H1 (cell line): ENCODE measurements around the gene HMOX2. TPM values are rescaled to one million over a fixed set of nuclear protein-coding genes. Genes with fewer than 3 reads are reported as not detected.

Experiments used
- CTCF ChIA-PET: fragments of 300-600 bp; sonication (Branson Sonifier 250); formaldehyde crosslinking; loops from one replicate; lab custom pipeline; 2021; ENCODE audit not compliant: partially characterized antibody; lab: Charles Lee
- POLR2A ChIA-PET: fragments of 300-600 bp; sonication (Branson Sonifier 250); formaldehyde crosslinking; loops from one replicate; lab custom pipeline; 2021; ENCODE audit warnings: inconsistent platforms; ENCODE audit not compliant: partially characterized antibody; lab: Charles Lee
- DNase-seq, 2 experiments: peaks; one replicate each; pipeline versions ENCODE4 v3.0.0 to v3.0.0-alpha.2; 2010 to 2022; ENCODE audit warnings: low spot score in 2 of 2, low read depth in 1 of 2, mixed read lengths in 1 of 2
- FAIRE-seq: peaks from 2 replicates; lab custom pipeline; 2011; peaks lifted over from hg19 to GRCh38; lab: Jason Lieb, UNC
- H2AFZ ChIP-seq: 2 replicates; pipeline ENCODE4 v1.8.1; 2012; ENCODE audit warnings: low read length, inconsistent platforms
- H2AK5ac ChIP-seq: 2 replicates; pipeline ENCODE4 v1.6.1; 2013; ENCODE audit warnings: low read depth, low read length
- H2BK120ac ChIP-seq: replicated peaks from 2 replicates; pipeline ENCODE3; 2013; ENCODE audit warnings: low read depth, low read length, inconsistent platforms
- H2BK12ac ChIP-seq: 2 replicates; pipeline ENCODE4 v1.6.1; 2013; ENCODE audit warnings: low read depth, low read length
- H2BK15ac ChIP-seq: 2 replicates; pipeline ENCODE4 v1.6.1; 2013; ENCODE audit warnings: low read length
- H2BK20ac ChIP-seq: 2 replicates; pipeline ENCODE4 v1.6.1; 2013; ENCODE audit warnings: low read length
- H2BK5ac ChIP-seq: 2 replicates; pipeline ENCODE4 v1.6.1; 2013; ENCODE audit warnings: low read depth, low read length
- H3K14ac ChIP-seq: 2 replicates; pipeline ENCODE4 v1.6.1; 2013; ENCODE audit warnings: inconsistent platforms; ENCODE audit not compliant: insufficient read length
- H3K18ac ChIP-seq: 2 replicates; pipeline ENCODE4 v1.6.1; 2013; ENCODE audit warnings: low read length; ENCODE audit errors: extremely low read depth
- H3K23ac ChIP-seq: 2 replicates; pipeline ENCODE4 v1.6.1; 2013; ENCODE audit warnings: inconsistent platforms; ENCODE audit not compliant: insufficient read length
- H3K23me2 ChIP-seq: 2 replicates; pipeline ENCODE4 v1.6.1; 2013; ENCODE audit warnings: low read depth, low read length
- H3K27ac ChIP-seq: 2 replicates; pipeline ENCODE4 v1.6.1; 2011; ENCODE audit warnings: low read depth, low read length, inconsistent platforms
- H3K27me3 ChIP-seq, 4 experiments: replicated peaks in 1 of 4; 1 replicate in 1 of 4; 2 replicates in 3 of 4; pipeline versions ENCODE4 v1.6.1 to v1.8.1; 2011 to 2013; ENCODE audit warnings: low read length in 3 of 4, mild to moderate bottlenecking in 3 of 4, inconsistent platforms in 2 of 4, mixed read lengths in 2 of 4, moderate library complexity in 1 of 4; ENCODE audit not compliant: control insufficient read depth in 3 of 4, insufficient read depth in 3 of 4; ENCODE audit errors: extremely low read depth in 1 of 4
- H3K36me3 ChIP-seq, 4 experiments: 2 replicates each; pipeline versions ENCODE4 v1.6.1 to v1.8.1; 2011 to 2013; ENCODE audit warnings: mild to moderate bottlenecking in 4 of 4, low read length in 3 of 4, moderate library complexity in 2 of 4, control low read depth in 1 of 4, inconsistent platforms in 1 of 4; ENCODE audit not compliant: insufficient read depth in 4 of 4, control insufficient read depth in 2 of 4
- H3K4ac ChIP-seq: replicated peaks from 2 replicates; pipeline ENCODE3; 2013; ENCODE audit warnings: low read length, low read depth, mixed read lengths, inconsistent platforms; ENCODE audit not compliant: insufficient read length
- H3K4me1 ChIP-seq, 4 experiments: replicated peaks in 1 of 4; 1 replicate in 1 of 4; 2 replicates in 3 of 4; pipeline versions ENCODE4 v1.6.1 to v1.8.1; 2011 to 2013; ENCODE audit warnings: low read length in 3 of 4, inconsistent platforms in 2 of 4, mixed read lengths in 1 of 4; ENCODE audit not compliant: insufficient read depth in 4 of 4, control insufficient read depth in 3 of 4
- H3K4me2 ChIP-seq, 2 experiments: 2 replicates each; pipeline versions ENCODE4 v1.6.1 to v1.8.1; 2011 to 2013; ENCODE audit warnings: low read depth in 2 of 2, low read length in 2 of 2, control low read depth in 1 of 2, inconsistent platforms in 1 of 2, mild to moderate bottlenecking in 1 of 2; ENCODE audit not compliant: insufficient read depth in 1 of 2
- H3K4me3 ChIP-seq, 4 experiments: fragments of 200-600, 300-600 bp in 1 of 4; sonication (generic), shearing (Covaris generic), sonication (Bioruptor Twin) in 1 of 4; 2 replicates each; pipeline versions ENCODE4 v1.5.1 to v1.8.1; 2011 to 2016; ENCODE audit warnings: low read length in 4 of 4, low read depth in 3 of 4, control low read depth in 2 of 4, inconsistent platforms in 2 of 4, mild to moderate bottlenecking in 2 of 4, mixed read lengths in 1 of 4, moderate library complexity in 1 of 4; ENCODE audit not compliant: insufficient read depth in 2 of 4; ENCODE audit errors: extremely low read depth in 1 of 4
- H3K56ac ChIP-seq: replicated peaks from 2 replicates; pipeline ENCODE3; 2013; ENCODE audit warnings: low read depth, mild to moderate bottlenecking, mixed read lengths, low read length, inconsistent platforms; ENCODE audit not compliant: insufficient read length
- H3K79me1 ChIP-seq: 2 replicates; pipeline ENCODE4 v1.6.1; 2013; ENCODE audit warnings: low read depth, low read length, control low read depth
- H3K79me2 ChIP-seq, 2 experiments: 2 replicates each; pipeline versions ENCODE4 v1.6.1 to v1.8.1; 2012 to 2013; ENCODE audit warnings: low read length in 2 of 2, mild to moderate bottlenecking in 2 of 2, inconsistent platforms in 1 of 2; ENCODE audit not compliant: insufficient read depth in 2 of 2, control insufficient read depth in 1 of 2
- H3K9ac ChIP-seq, 4 experiments: replicated peaks in 1 of 4; 1 replicate in 1 of 4; 2 replicates in 3 of 4; pipeline versions ENCODE4 v1.6.1 to v1.8.1; 2011 to 2013; ENCODE audit warnings: low read depth in 3 of 4, low read length in 3 of 4, control low read depth in 2 of 4, mild to moderate bottlenecking in 2 of 4, moderate library complexity in 2 of 4, inconsistent platforms in 1 of 4; ENCODE audit errors: extremely low read depth in 1 of 4
- H3K9me3 ChIP-seq, 2 experiments: 2 replicates each; pipeline versions ENCODE4 v1.6.1 to v1.8.1; 2012 to 2013; ENCODE audit warnings: mild to moderate bottlenecking in 2 of 2, moderate library complexity in 2 of 2, control low read depth in 1 of 2, inconsistent platforms in 1 of 2, low read depth in 1 of 2, low read length in 1 of 2, mixed read lengths in 1 of 2; ENCODE audit not compliant: insufficient read depth in 2 of 2
- H4K20me1 ChIP-seq, 2 experiments: replicated peaks in 1 of 2; 2 replicates each; pipeline versions ENCODE3 to v1.8.1; 2011 to 2013; ENCODE audit warnings: inconsistent platforms in 2 of 2, low read length in 2 of 2, mild to moderate bottlenecking in 1 of 2; ENCODE audit not compliant: insufficient read depth in 2 of 2, control insufficient read depth in 1 of 2
- H4K5ac ChIP-seq: 2 replicates; pipeline ENCODE4 v1.6.1; 2013; ENCODE audit warnings: low read length, low read depth, mixed read lengths, inconsistent platforms; ENCODE audit not compliant: insufficient read length
- H4K8ac ChIP-seq: 2 replicates; pipeline ENCODE4 v1.8.0; 2013; ENCODE audit warnings: mild to moderate bottlenecking, moderate library complexity, low read length, inconsistent platforms; ENCODE audit not compliant: insufficient read depth; ENCODE audit errors: extremely low read depth
- H4K91ac ChIP-seq: replicated peaks from 2 replicates; pipeline ENCODE3; 2013; ENCODE audit warnings: low read length, mixed read lengths, inconsistent platforms; ENCODE audit not compliant: insufficient read length
- BRCA1 ChIP-seq: IDR thresholded peaks from 2 replicates; pipeline ENCODE4 v1.6.1; 2012; ENCODE audit warnings: low read depth, low read length, improper control_type of control experiment
- EP300 ChIP-seq, 2 experiments: IDR thresholded peaks; 1 replicate in 1 of 2; 2 replicates in 1 of 2; pipeline ENCODE4 v1.6.1; 2011 to 2012; ENCODE audit warnings: low read depth in 2 of 2, low read length in 2 of 2, mild to moderate bottlenecking in 2 of 2, borderline replicate concordance in 1 of 2, inconsistent platforms in 1 of 2, moderate library complexity in 1 of 2
- WGBS, 2 experiments: shearing (Covaris generic) in 1 of 2; methylation state at CpG; one replicate each; pipeline versions ENCODE4 v1.1.6 to v1.1.7; 2013 to 2015; ENCODE audit warnings: low lambda C conversion rate in 2 of 2, mixed read lengths in 2 of 2, inconsistent platforms in 1 of 2, low coverage in 1 of 2, missing lambda C conversion rate in 1 of 2; ENCODE audit not compliant: insufficient replicate concordance in 2 of 2, insufficient coverage in 1 of 2, insufficient read length in 1 of 2; ENCODE audit errors: extremely low coverage in 1 of 2, missing lambda C conversion rate in 1 of 2; 5-methylcytosine and 5-hydroxymethylcytosine counted together
- polyA plus RNA-seq, 7 experiments: library from polyadenylated mRNA; depleted of rRNA in 3 of 7; stranded (reverse) in 5 of 7; unstranded in 2 of 7; fragments of >200 nt in 5 of 7; fragments of 200-250 nt in 2 of 7; gene quantifications; 1 replicate in 5 of 7; 2 replicates in 1 of 7; 4 replicates in 1 of 7; pipeline versions ENCODE4 v1.2.1 to v1.2.3, GENCODE V29; 2011 to 2013; ENCODE audit warnings: missing spikeins in 2 of 7, mixed read lengths in 2 of 7
- total RNA-seq: library from RNA; stranded (reverse); fragmentation: NEBNext Ultra II Directional; extraction: Animal tissue kit (Norgen Biotek cat#: 25700); gene quantifications from 2 replicates; pipeline ENCODE4 v1.2.1, GENCODE V29; 2021
- TF ChIP-seq, protein P1 (sequence below): IDR thresholded peaks from 2 replicates; pipeline ENCODE4 v1.6.1; 2012; ENCODE audit warnings: inconsistent platforms

Gene HMOX2
- total and polyA plus RNA-seq, 2 of the 8 experiments (the other 6 are each of a cell fraction or from before 2014, with no cell fraction given): 36.5 to 48.4 TPM

DNA sequence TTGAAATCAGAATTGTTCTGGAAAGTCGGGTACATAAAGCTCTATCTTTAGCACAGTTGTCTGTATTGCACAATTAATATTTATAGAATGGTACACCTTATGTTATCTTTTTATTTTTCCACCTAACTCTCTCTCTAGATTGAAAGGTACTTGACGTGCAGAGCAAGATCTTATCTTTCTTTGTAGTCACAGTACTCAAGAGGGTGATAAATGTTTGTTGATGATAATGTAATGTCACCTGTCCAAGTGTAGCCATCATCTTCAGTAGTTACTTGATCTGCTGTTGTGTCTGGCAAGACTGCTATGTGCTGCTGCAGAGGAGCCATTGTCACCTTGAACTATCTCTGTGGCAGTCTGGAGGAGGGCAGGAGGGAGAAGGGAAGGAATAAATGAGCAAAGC, 5.3 kb downstream of the HMOX2 start:
- Histone ChIP-seq H3K79me2 (peaks cover 0 to 6% of the 10 kb centered on the region in 2 experiments; a peak in 2 of 4 replicates), H4K5ac (no peak overlapping the region), H2BK5ac (no peak overlapping the region), H3K18ac (no peak overlapping the region), H3K36me3 (0 out of 8 replicates have a peak, but pooled peaks cover 0 to 3% (median 0%) of the 10 kb centered on the region in 4 experiments), H4K8ac (no peak overlapping the region), H3K27ac (no peak overlapping the region), H3K4ac (no peak overlapping the region), H4K91ac (no peak overlapping the region), H3K9me3 (no peaks in the 10 kb centered on the region), H2AFZ (no peak overlapping the region), H2BK20ac (no peak overlapping the region), H3K4me2 (no peak overlapping the region), H3K79me1 (0 out of 2 replicates have a peak, but pooled peaks cover 2% of the 10 kb centered on the region), H2BK120ac (no peak overlapping the region)
- POLR2A ChIA-PET: interaction anchor here (0.9 kb wide), 1 partner anchor 116 kb away, joined by 3 read pairs; no protein-coding TSS in a partner anchor
- CTCF ChIA-PET: interaction anchor here (1.8 kb wide), 1 partner anchor 67 kb away, joined by 5 read pairs; no protein-coding TSS in a partner anchor
- DNase-seq: no peak
- TF ChIP-seq, protein P1, sequence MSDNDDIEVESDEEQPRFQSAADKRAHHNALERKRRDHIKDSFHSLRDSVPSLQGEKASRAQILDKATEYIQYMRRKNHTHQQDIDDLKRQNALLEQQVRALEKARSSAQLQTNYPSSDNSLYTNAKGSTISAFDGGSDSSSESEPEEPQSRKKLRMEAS: no peak
- no peak for TF ChIP-seq EP300 (IDR thresholded peaks at IDR 0.05; ENCODE audit: borderline replicate concordance in 1 of 2, low read depth in 2 of 2, low read length in 2 of 2)
- TF ChIP-seq BRCA1: no peak
- TF ChIP-seq, all 59 proteins: peak for 0
- Histone ChIP-seq H3K4me3 (no peak overlapping the region), H2BK15ac (no peak overlapping the region), H3K14ac (no peak overlapping the region), H4K20me1 (peaks cover 2 to 4% of the 10 kb centered on the region in 2 experiments), H3K23ac (no peak overlapping the region), H2AK5ac (no peak overlapping the region), H3K23me2 (peaks cover 7% of the 10 kb centered on the region; the same call in 1 of the 2 replicates), H3K4me1 (peaks cover 0 to 4% (median 3%) of the 10 kb centered on the region in 4 experiments; a peak in 5 of 7 replicates), H3K27me3 (no peaks in the 10 kb centered on the region), H3K9ac (no peak overlapping the region), H3K56ac (no peak overlapping the region), H2BK12ac (no peak overlapping the region)
- FAIRE-seq: no peak
- 90% methylated on average over 2 of the region's 2 CpGs; no CpG with 5 or more reads in 1 of the 2 experiments for WGBS, 2 experiments
